AG04449 (cell line): Measurements from ENCODE around the gene RLN1.
"Not testable (repeated sequence)": the region's sequence is repeated elsewhere in the genome, so short reads cannot be mapped to it uniquely, and the experiment has no call there.

Experiments used
- CTCF ChIA-PET: fragments of 350-600 bp; formaldehyde crosslinking; extraction: SDS; loops from one replicate; lab custom pipeline; 2021; ENCODE audit warnings: antibody characterized with exemption; lab: Yijun Ruan, JAX
- POLR2A ChIA-PET: fragments of 400-600, 350-600 bp; formaldehyde crosslinking; extraction: SDS; loops from one replicate; lab custom pipeline; 2020; ENCODE audit warnings: antibody characterized with exemption, inconsistent platforms; lab: Yijun Ruan, JAX
- DNase-seq: peaks from one replicate; pipeline ENCODE4 v3.0.0-alpha.2; 2010; ENCODE audit warnings: low read depth, low spot score
- H3K4me3 ChIP-seq: 2 replicates; pipeline ENCODE4 v1.5.1; 2011; ENCODE audit warnings: low read depth, mild to moderate bottlenecking, control low read depth, low read length
- TF ChIP-seq, protein P1 (sequence below): IDR thresholded peaks from one replicate; pipeline ENCODE4 v1.5.1; 2011; ENCODE audit warnings: mild to moderate bottlenecking, moderate library complexity, low read length, control low read depth, inconsistent platforms; ENCODE audit not compliant: insufficient read depth; ENCODE audit errors: missing control alignments

RLN1 gene, protein sequence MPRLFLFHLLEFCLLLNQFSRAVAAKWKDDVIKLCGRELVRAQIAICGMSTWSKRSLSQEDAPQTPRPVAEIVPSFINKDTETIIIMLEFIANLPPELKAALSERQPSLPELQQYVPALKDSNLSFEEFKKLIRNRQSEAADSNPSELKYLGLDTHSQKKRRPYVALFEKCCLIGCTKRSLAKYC

GRCh38 chr9:5338992-5339981 lies at the start of gene RLN1:
TSS of gene RLN1 (minus strand) at chr9:5339876. CDS start at chr9:5339746, 130 bp downstream.
- CTCF ChIA-PET, H3K4me3 ChIP-seq, POLR2A ChIA-PET, DNase-seq: not testable (repeated sequence)

GRCh38 chr9:5389109-5389732 lies 49.5 kb upstream of the RLN1 start:
- peak; percentile 63 for DNase-seq
- no peak overlapping the region for H3K4me3 ChIP-seq
- TF ChIP-seq, protein P1, sequence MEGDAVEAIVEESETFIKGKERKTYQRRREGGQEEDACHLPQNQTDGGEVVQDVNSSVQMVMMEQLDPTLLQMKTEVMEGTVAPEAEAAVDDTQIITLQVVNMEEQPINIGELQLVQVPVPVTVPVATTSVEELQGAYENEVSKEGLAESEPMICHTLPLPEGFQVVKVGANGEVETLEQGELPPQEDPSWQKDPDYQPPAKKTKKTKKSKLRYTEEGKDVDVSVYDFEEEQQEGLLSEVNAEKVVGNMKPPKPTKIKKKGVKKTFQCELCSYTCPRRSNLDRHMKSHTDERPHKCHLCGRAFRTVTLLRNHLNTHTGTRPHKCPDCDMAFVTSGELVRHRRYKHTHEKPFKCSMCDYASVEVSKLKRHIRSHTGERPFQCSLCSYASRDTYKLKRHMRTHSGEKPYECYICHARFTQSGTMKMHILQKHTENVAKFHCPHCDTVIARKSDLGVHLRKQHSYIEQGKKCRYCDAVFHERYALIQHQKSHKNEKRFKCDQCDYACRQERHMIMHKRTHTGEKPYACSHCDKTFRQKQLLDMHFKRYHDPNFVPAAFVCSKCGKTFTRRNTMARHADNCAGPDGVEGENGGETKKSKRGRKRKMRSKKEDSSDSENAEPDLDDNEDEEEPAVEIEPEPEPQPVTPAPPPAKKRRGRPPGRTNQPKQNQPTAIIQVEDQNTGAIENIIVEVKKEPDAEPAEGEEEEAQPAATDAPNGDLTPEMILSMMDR = no peak
- CTCF ChIA-PET = no interaction called here
- POLR2A ChIA-PET = no interaction called here

- no peak overlapping the region for H3K4me3 ChIP-seq
- no peak for DNase-seq
- ChIA-PET CTCF (interaction anchor here (1.2 kb wide), 1 partner anchor 202 kb away, joined by 3 read pairs; no protein-coding TSS in a partner anchor), POLR2A (no interaction called here)
- TF ChIP-seq, protein P1 = no peak
These were observed 48.5 kb upstream of the RLN1 start for GRCh38 chr9:5388026-5388819.

DNA sequence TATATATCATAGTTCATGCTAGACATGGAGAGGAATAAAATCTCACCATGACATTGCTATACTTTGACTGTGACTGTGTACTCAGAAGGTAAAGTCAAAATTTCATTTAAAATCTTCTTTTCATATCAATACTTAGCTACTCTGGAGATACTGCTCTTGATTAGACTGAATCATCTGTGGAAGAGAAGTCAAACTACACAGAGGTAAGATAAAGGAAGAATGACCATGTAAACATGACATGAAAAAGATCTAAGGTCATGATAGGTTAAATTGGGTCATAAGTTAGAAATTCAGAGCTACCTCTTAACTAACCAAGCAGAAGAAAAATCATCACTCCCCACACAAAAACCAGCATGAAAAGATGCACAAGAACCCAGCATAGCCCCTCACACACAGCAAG lies 44.8 kb upstream of the RLN1 start:
- no peak overlapping the region for H3K4me3 ChIP-seq
- no peak for DNase-seq
- TF ChIP-seq, protein P1 = no peak
- POLR2A ChIA-PET = no interaction called here
- CTCF ChIA-PET = interaction anchor here (0.9 to 1.8 kb wide), 3 partner anchors 198 to 216 kb away, joined by 3 to 4 read pairs (median 4); no protein-coding TSS in a partner anchor

GRCh38 chr9:5382479-5382878 lies 42.8 kb upstream of the RLN1 start:
- TF ChIP-seq, protein P1 = no peak
- ChIA-PET CTCF (no interaction called here), POLR2A (no interaction called here)
- no peak for DNase-seq
- no peak overlapping the region for H3K4me3 ChIP-seq

DNA sequence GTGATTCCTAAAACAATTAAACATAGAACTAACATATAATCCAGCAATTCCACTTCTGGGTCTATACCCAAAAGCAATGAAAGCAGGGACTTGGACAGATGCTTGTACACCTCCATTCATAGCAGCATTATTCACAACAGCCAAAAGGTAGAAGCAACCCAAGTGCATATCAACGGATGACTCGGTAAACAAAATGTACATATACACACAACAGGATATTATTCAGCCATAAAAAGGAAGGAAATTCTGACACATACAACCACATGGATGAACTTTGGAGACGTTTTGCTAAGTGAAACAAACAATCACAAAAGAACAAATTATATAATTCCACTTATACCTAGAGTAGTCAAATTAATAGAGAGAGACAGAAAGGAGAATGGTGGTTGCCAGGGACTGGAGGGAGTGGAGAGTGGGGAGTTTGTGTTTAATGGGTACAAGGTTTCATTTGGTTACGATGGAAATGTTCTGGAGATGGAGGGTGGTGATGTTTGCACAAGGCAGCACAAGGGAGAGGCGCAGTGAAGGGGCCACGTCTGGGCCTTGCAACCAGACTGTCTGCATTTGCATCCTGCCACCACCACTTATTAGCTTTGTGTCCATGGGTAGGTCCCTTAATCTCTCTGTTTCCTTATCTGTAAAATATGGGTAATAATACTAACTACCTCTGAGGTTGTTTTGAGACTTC lies 36.3 kb upstream of the RLN1 start:
- TF ChIP-seq, protein P1 = no peak
- no peak overlapping the region for H3K4me3 ChIP-seq
- CTCF ChIA-PET = no interaction called here
- DNase-seq = no peak
- POLR2A ChIA-PET = no interaction called here
